Measurements from ENCODE around the gene CAMK1D. TPM values are rescaled to one million over a fixed set of nuclear protein-coding genes. Genes with fewer than 3 reads are reported as not detected.
A peak's percentile ranks its signal among the peaks of the same experiment; 100 is the strongest.

Gene CAMK1D
- total and polyA plus RNA-seq, 2 of the 8 experiments (the other 6 are each of a cell fraction or from before 2014, with no cell fraction given) = 3.5 to 10.6 TPM

- Histone ChIP-seq H3K23me2 (ENCODE audit: low read depth, low read length) (no peaks in the 10 kb centered on the region), H3K4ac (replicated peaks; ENCODE audit: insufficient read length, low read depth, low read length) (no peak overlapping the region), H3K18ac (ENCODE audit: extremely low read depth, low read length) (no peak overlapping the region), H3K79me1 (ENCODE audit: low read depth, low read length) (no peaks in the 10 kb centered on the region), H3K4me2 (ENCODE audit: insufficient read depth in 1 of 2, low read depth in 2 of 2, low read length in 2 of 2) (no peak overlapping the region), H3K23ac (ENCODE audit: insufficient read length) (no peak overlapping the region), H3K9me3 (ENCODE audit: insufficient read depth in 2 of 2, low read depth in 1 of 2, low read length in 1 of 2) (peaks cover 7 to 8% of the 10 kb centered on the region in 2 experiments; a peak in 1 of 4 replicates), H3K9ac (replicated peaks in 1 of 4; ENCODE audit: extremely low read depth in 1 of 4, low read depth in 3 of 4, low read length in 3 of 4) (no peak overlapping the region), H3K4me3 (ENCODE audit: extremely low read depth in 1 of 4, insufficient read depth in 2 of 4, low read depth in 3 of 4, low read length in 4 of 4) (no peak overlapping the region), H3K79me2 (ENCODE audit: control insufficient read depth in 1 of 2, insufficient read depth in 2 of 2, low read length in 2 of 2) (no peaks in the 10 kb centered on the region), H2BK12ac (ENCODE audit: low read depth, low read length) (no peak overlapping the region), H4K5ac (ENCODE audit: insufficient read length, low read depth, low read length) (no peak overlapping the region), H3K27ac (ENCODE audit: low read depth, low read length) (no peak overlapping the region), H3K4me1 (replicated peaks in 1 of 4; ENCODE audit: control insufficient read depth in 3 of 4, insufficient read depth in 4 of 4, low read length in 3 of 4) (no peaks in the 10 kb centered on the region), H3K27me3 (replicated peaks in 1 of 4; ENCODE audit: control insufficient read depth in 3 of 4, extremely low read depth in 1 of 4, insufficient read depth in 3 of 4, low read length in 3 of 4) (no peaks in the 10 kb centered on the region), H4K91ac (replicated peaks; ENCODE audit: insufficient read length, low read length) (no peak overlapping the region), H2AFZ (ENCODE audit: low read length) (no peak overlapping the region), H3K36me3 (ENCODE audit: control insufficient read depth in 2 of 4, insufficient read depth in 4 of 4, low read length in 3 of 4) (no peaks in the 10 kb centered on the region), H2BK15ac (ENCODE audit: low read length) (no peak overlapping the region), H2BK120ac (replicated peaks; ENCODE audit: low read depth, low read length) (no peak overlapping the region), H4K20me1 (replicated peaks in 1 of 2; ENCODE audit: control insufficient read depth in 1 of 2, insufficient read depth in 2 of 2, low read length in 2 of 2) (no peaks in the 10 kb centered on the region), H2AK5ac (ENCODE audit: low read depth, low read length) (no peak overlapping the region), H2BK20ac (ENCODE audit: low read length) (no peak overlapping the region), H2BK5ac (ENCODE audit: low read depth, low read length) (no peak overlapping the region), H3K56ac (replicated peaks; ENCODE audit: insufficient read length, low read depth, low read length) (no peak overlapping the region), H4K8ac (ENCODE audit: extremely low read depth, insufficient read depth, low read length) (no peak overlapping the region), H3K14ac (ENCODE audit: insufficient read length) (no peak overlapping the region)
- FAIRE-seq = no peak
- ChIA-PET CTCF (ENCODE audit: partially characterized antibody) (interaction anchor here (0.6 to 1.4 kb wide), 2 partner anchors 8 to 307 kb away, joined by 3 to 5 read pairs; no protein-coding TSS in a partner anchor), POLR2A (ENCODE audit: partially characterized antibody) (no interaction called here)
- TF ChIP-seq EGR1 (IDR thresholded peaks at IDR 0.05; ENCODE audit: borderline replicate concordance, low read depth, low read length) = no peak
- TF ChIP-seq SRF (IDR thresholded peaks at IDR 0.05; ENCODE audit: low read depth, low read length) = peak; percentile 51
- TF ChIP-seq KDM4A (IDR thresholded peaks at IDR 0.05; ENCODE audit: low read depth, low read length, severe bottlenecking) = no peak
- WGBS, 2 experiments (ENCODE audit: extremely low coverage in 1 of 2, insufficient coverage in 1 of 2, insufficient read length in 1 of 2, insufficient replicate concordance in 2 of 2, low coverage in 1 of 2, low lambda C conversion rate in 2 of 2, missing lambda C conversion rate in 1 of 2) = 93% methylated on average over 2 of the region's 2 CpGs; no CpG with 5 or more reads in 1 of the 2 experiments
- DNase-seq (ENCODE audit: low read depth in 1 of 2, low spot score in 2 of 2) = no peak
Observed at GRCh38 chr10:12595936-12596576, 246.7 kb downstream of the CAMK1D start.

Data from H1 (cell line).